KMS-11 (cell line): ENCODE results near the gene NDUFA11.

Source experiments
- H2AFZ ChIP-seq: fragments of 200-600 bp; sonication (generic); 2 replicates; pipeline ENCODE4 v1.6.1; 2016; ENCODE audit warnings: antibody characterized with exemption, mixed run types, low read depth
- H3K27ac ChIP-seq: fragments of 200-600 bp; sonication (generic); 2 replicates; pipeline ENCODE4 v1.6.1; 2016; ENCODE audit warnings: mild to moderate bottlenecking, mixed run types
- H3K27me3 ChIP-seq: fragments of 200-600 bp; sonication (generic); 2 replicates; pipeline ENCODE4 v1.6.1; 2017; ENCODE audit warnings: mild to moderate bottlenecking, low read depth, mixed run types, moderate library complexity; ENCODE audit not compliant: insufficient read depth
- H3K36me3 ChIP-seq: fragments of 200-600 bp; sonication (generic); 2 replicates; pipeline ENCODE4 v1.6.1; 2017; ENCODE audit warnings: mild to moderate bottlenecking, mixed run types; ENCODE audit not compliant: insufficient read depth
- H3K4me1 ChIP-seq: fragments of 200-600 bp; sonication (generic); 2 replicates; pipeline ENCODE4 v1.6.1; 2016; ENCODE audit warnings: mild to moderate bottlenecking, low read depth, mixed run types; ENCODE audit not compliant: poor library complexity, severe bottlenecking
- H3K4me2 ChIP-seq: fragments of 200-600 bp; sonication (generic); 2 replicates; pipeline ENCODE4 v1.7.0; 2016; ENCODE audit warnings: mild to moderate bottlenecking, mixed run types
- H3K4me3 ChIP-seq: fragments of 200-600 bp; sonication (generic); IDR thresholded peaks from 2 replicates; pipeline ENCODE4 v1.6.1; 2017; ENCODE audit warnings: low read depth, low read length, mixed read lengths; ENCODE audit not compliant: insufficient read depth
- H3K79me2 ChIP-seq: fragments of 200-600 bp; sonication (generic); 2 replicates; pipeline ENCODE4 v1.6.1; 2016; ENCODE audit warnings: low read depth, mixed run types; ENCODE audit not compliant: insufficient read depth
- H3K9ac ChIP-seq: fragments of 200-600 bp; sonication (generic); 2 replicates; pipeline ENCODE4 v1.6.1; 2016; ENCODE audit warnings: mild to moderate bottlenecking, mixed run types
- H4K20me1 ChIP-seq: fragments of 200-600 bp; sonication (generic); 2 replicates; pipeline ENCODE4 v1.6.1; 2016; ENCODE audit warnings: mild to moderate bottlenecking, mixed run types; ENCODE audit not compliant: insufficient read depth
- TF ChIP-seq, protein P1 (sequence below): fragments of 200-600 bp; sonication (generic); conservative IDR thresholded peaks from 2 replicates; pipeline ENCODE4 v1.6.1; 2017; ENCODE audit warnings: low read depth, mild to moderate bottlenecking, antibody characterized with exemption, low read length, moderate library complexity, mixed read lengths

NDUFA11 gene

DNA sequence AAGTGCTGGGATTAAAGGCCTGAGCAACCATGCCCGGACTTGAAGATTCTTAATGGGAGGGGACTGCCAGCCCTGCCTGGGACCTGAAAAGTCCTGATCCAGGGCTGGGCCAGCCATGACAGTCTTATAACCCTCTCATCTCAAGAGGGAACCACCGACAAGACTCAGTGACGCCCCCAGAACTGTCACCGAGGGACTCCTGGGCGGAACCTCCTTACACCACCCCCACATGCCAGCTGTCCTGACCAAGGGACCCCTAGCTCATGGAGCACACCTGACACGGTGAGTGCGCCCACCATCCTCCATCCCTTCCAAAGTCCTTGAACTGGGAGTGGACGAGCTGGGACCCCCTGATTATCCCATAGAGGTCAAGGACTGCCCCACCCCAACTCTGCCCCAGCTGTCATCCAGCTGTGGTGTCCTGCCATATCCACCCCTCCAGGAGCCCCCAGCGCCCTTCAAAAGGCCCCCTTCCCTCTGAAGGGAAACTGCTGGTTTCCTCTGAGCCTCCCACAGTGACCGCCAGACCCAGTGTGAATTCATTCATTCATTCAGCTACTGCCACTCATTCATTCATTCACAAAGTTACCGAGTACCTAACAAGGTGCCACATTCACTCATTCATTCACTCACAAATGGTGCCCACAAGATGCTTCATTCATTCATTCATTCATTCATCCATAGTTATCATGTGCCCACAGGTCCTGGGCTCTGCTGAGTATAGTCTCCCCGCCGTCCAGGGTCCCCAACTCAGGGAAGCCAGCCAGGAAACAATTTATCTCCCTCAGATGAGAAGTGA is 3.7 kb downstream of the NDUFA11 start:
- Histone ChIP-seq H3K36me3 (no peaks in the 10 kb centered on the region), H3K27ac (no peak overlapping the region), H4K20me1 (no peaks in the 10 kb centered on the region; the same call in 1 of the 2 replicates), H3K4me1 (peaks cover 4% of the 10 kb centered on the region), H3K9ac (no peak overlapping the region), H2AFZ (no peak overlapping the region), H3K27me3 (no peaks in the 10 kb centered on the region), H3K4me2 (no peak overlapping the region), H3K4me3 (no peak overlapping the region), H3K79me2 (peaks cover 46% of the 10 kb centered on the region)
- TF ChIP-seq, protein P1, sequence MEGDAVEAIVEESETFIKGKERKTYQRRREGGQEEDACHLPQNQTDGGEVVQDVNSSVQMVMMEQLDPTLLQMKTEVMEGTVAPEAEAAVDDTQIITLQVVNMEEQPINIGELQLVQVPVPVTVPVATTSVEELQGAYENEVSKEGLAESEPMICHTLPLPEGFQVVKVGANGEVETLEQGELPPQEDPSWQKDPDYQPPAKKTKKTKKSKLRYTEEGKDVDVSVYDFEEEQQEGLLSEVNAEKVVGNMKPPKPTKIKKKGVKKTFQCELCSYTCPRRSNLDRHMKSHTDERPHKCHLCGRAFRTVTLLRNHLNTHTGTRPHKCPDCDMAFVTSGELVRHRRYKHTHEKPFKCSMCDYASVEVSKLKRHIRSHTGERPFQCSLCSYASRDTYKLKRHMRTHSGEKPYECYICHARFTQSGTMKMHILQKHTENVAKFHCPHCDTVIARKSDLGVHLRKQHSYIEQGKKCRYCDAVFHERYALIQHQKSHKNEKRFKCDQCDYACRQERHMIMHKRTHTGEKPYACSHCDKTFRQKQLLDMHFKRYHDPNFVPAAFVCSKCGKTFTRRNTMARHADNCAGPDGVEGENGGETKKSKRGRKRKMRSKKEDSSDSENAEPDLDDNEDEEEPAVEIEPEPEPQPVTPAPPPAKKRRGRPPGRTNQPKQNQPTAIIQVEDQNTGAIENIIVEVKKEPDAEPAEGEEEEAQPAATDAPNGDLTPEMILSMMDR, result no peak

DNA sequence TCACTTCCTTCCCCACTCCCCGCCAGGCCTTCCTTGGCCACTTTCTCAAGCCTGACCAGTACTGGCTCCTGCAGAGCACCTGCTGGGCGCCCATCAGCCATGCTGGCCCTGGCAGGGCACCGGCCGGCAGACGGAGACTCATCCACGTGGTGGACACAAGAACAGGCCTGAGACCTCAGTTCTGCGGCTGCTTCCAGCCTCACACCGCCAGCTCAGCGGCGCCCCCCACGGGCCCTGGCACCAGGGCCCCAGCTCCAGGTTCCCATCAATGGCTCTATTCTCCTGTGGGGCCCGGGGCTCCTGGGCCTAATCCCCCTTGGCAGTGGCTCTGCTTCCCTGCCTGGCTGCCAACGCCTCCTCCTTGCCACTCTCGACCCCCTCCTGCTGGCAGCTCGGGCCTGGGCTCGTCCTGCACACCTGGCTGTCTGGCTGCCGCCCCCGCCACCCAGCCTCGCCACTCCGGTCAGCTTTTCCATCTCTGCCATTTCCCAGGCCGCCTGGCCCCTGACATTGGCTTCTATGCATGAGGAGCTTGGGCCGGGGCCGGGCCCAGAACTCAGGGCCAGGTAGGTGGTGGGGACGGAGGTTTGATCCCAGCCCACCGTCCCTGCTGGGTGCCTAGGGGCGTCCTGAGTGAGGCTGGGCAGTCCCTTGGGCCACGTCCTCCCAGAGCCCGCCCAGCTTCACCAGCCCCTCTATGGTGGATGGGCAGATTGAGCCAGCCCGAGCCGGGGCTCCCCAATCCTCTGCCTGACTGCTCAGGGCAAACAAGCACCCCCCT is 6.2 kb downstream of the NDUFA11 start:
- no peak overlapping the region for H2AFZ ChIP-seq
- H3K79me2 ChIP-seq, result peaks cover 34% of the 10 kb centered on the region
- no peaks in the 10 kb centered on the region for H3K36me3 ChIP-seq
- H3K4me1 ChIP-seq, result peaks cover 2% of the 10 kb centered on the region
- TF ChIP-seq, protein P1, result no peak
- H3K27ac ChIP-seq, result no peak overlapping the region
- H3K4me3 ChIP-seq, result no peak overlapping the region
- H3K9ac ChIP-seq, result no peak overlapping the region
- no peak overlapping the region for H3K4me2 ChIP-seq
- H4K20me1 ChIP-seq, result no peaks in the 10 kb centered on the region; the same call in 1 of the 2 replicates
- H3K27me3 ChIP-seq, result no peaks in the 10 kb centered on the region

DNA sequence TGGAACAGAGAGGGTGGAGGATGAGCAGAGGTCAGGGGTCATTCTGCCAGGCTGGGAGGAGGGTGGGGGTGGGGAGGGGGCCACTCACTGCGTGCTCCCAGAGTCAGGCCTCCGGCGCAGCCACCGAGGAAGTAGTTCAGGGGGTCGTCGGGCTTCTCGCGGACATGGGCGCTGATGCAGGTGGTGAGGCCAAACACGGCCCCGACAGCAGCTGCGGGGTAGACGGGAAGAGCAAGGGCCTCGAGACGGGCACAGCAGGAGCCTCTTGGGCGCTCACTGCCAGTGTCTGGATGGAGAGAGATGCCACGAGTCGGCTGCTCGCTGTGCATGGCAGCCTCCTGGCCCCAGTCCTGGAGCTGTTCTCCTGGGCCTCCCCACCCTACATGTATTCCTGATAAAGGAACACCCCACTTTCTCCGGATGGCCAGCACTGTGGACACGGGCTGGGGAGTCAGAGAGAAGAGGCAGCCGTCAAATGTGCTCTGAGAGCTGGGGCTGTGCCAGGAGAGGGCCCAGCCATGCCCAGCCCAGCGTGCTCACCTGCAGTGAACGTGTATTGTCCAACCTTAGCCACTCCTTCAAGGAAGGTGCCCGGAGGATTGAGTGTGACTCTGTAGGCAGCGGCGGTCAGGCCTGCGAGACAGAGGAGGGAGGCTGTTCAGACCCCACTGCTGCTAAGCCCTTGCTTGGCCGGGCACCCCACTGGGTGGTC is 7.1 kb downstream of the NDUFA11 start:
- no peaks in the 10 kb centered on the region for H3K4me1 ChIP-seq
- H2AFZ ChIP-seq, result no peak overlapping the region
- H3K9ac ChIP-seq, result no peak overlapping the region
- no peak overlapping the region for H3K27ac ChIP-seq
- H3K4me2 ChIP-seq, result no peak overlapping the region
- no peaks in the 10 kb centered on the region for H3K36me3 ChIP-seq
- H3K27me3 ChIP-seq, result no peaks in the 10 kb centered on the region
- no peak overlapping the region for H3K4me3 ChIP-seq
- peaks cover 26% of the 10 kb centered on the region for H3K79me2 ChIP-seq
- no peaks in the 10 kb centered on the region; the same call in 1 of the 2 replicates for H4K20me1 ChIP-seq
- TF ChIP-seq, protein P1, result no peak

DNA sequence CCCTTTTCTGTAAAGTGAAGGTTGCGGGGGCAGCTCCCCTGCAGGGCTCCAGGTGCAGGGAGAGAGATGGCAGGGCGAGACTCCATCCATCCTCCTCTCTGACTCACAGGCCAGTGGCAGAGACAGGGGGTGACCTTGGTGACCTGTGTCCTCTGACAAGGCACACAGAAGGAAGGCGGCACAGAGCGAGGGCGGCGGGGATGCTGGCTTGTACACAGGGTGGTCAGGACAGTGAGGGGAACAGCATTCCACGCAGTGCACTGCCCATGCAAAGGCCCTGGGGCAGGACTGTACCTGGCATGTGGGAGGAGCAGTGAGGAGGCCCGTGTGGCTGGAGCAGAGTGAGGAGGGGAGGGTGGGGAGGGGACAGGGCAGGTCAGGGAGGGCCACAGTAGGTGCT is 7.7 kb downstream of the NDUFA11 start:
- no peak overlapping the region for H3K4me2 ChIP-seq
- no peak overlapping the region for H3K9ac ChIP-seq
- H3K4me1 ChIP-seq, result no peaks in the 10 kb centered on the region
- H4K20me1 ChIP-seq, result no peaks in the 10 kb centered on the region; the same call in 1 of the 2 replicates
- H3K79me2 ChIP-seq, result peaks cover 19% of the 10 kb centered on the region; the same call in 1 of the 2 replicates
- TF ChIP-seq, protein P1, result no peak
- no peak overlapping the region for H3K4me3 ChIP-seq
- H2AFZ ChIP-seq, result no peak overlapping the region
- no peaks in the 10 kb centered on the region for H3K36me3 ChIP-seq
- H3K27me3 ChIP-seq, result no peaks in the 10 kb centered on the region
- H3K27ac ChIP-seq, result no peak overlapping the region
